ENCODE data around the gene DXO. TPM values are rescaled to one million over a fixed set of nuclear protein-coding genes. Genes with fewer than 3 reads are reported as not detected.
"Not testable (repeated sequence)": the region's sequence is repeated elsewhere in the genome, so short reads cannot be mapped to it uniquely, and the experiment has no call there.

The DXO gene
- total RNA-seq, 1 experiment from 2014 or later, result 17.9 TPM

DNA sequence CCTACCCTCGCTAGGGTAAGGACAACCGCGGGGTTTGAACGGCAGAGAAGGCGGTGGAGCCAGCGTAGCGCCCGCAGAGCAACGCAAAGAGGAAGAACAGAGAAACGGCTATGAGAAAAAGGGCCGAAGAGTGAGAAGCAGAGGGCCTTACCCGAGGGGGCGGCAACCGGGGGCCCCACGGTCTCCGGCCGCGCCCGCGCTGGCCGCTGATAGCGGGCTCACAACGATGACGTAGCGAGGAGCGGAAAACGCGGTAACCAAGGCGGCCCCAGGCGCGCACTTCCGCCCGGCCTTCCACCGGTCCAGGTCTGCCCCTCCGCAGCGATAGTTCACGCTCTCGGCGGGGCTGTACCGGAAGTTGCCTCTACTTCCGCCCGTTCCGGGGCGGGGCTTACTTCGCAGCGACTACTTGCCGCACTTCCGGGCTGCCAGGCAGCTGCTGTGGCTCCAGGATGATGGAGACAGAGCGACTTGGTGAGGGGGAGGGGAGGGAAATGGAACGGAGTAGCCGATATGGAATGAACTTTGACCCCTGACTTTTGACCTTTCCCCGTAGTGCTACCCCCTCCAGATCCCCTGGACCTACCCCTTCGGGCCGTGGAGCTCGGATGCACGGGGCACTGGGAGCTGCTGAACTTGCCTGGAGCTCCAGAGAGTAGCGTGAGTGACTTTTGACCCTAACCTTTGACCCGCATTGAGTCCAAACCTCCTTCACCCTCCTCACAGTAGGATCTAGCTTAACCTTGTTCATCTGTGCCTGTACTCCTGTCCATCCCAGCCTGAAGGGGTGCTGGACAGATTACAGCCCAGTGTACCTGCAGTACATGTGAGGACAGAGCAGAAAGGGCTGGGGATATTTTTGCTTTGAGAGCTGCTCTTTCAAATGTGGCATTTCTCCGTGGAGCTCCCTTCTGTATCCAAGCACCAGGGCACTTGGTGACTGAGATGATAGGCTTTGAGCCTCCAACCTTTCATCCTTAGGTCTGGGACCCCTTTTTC is 12.9 kb downstream of the DXO start, which contains the start of the genes NELFE and SKIC2:
Gene NELFE (minus strand): TSS at position 231 of the 999 bp plus-strand sequence. CDS start 525 bp downstream, outside the sequence.
Gene SKIC2 (plus strand): TSS at position 435 of the 999 bp plus-strand sequence. CDS start 18 bp downstream, at position 453.
- peak; percentile 96 for DNase-seq (ENCODE audit: low spot score)

DNA sequence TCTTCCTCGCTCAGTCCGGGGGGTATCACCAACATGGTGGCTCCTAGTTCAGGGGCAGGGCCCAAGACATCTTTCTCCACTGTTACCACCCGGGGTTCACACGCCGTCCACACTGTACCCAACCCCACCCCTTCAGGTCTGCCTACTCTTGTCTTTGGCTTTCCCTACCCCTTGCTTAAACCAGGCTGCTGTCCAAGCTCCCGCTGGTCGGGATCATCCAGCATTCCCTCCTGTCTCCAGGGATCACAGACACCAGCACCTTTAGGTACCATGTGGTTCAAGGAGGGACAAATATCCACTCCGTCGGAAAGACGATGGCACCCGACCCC is 13.6 kb downstream of the DXO start:
- DNase-seq (ENCODE audit: low spot score), result no peak

DNA sequence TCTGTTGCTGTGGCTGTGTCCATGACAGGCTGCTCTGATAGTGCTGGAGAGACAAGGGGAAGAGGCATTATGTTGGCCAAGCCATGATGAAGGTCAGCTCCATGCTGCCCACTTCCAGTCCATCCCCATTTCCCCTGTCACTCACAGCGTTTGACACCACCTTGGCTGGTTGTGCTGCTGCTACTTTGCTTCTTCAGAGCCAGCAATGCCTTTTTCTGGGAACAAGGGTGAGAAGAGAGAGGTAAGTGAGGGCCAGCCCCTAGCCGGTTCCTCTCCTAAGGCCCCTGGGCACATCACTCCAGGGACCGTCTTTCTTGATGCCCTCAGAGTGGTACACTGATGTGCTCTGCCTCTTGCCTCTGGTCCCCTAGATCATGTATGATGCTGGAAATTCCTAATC is 15.1 kb downstream of the DXO start:
- no peak for DNase-seq (ENCODE audit: low spot score)

DNA sequence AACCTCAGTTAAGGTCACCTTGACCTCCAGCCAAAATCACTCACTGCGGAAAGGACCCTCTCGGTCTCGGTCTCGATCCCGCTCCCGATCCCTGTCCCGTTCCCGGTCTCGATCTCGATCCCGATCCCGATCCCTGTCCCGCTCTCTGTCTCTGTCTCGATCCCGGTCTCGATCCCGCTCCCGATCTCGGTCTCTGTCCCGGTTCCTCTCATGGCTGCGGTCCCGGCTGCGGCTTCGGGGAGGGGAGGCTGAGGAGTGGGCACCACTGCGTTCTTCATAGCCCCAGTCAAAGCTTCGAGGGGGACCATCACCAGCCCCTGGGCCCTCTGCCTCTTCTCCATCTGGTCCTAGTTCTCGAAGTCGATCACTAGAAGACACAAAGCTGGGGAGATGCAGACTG is 17.4 kb downstream of the DXO start:
- DNase-seq (ENCODE audit: low spot score), result no peak

DNA sequence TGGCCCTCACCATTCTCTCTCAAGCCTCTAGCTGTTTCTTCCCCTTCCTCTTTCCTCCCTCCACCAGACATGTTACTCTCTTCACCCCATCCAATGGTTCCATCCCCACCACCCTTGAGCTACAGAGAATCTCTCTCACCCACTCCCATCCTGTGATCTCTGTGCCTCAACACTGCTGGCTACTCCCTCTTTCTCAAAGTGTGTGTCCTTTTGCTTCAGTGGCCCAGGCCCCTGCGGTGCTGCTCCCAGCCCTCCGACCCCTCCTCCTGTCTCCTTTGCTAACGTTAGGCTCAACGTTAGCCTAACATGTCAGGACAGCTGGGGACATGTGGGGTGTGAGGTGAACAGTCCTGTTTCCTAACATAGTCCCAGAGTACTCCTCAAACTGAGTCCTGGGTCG is 19.0 kb downstream of the DXO start:
- no peak for DNase-seq (ENCODE audit: low spot score)

DNA sequence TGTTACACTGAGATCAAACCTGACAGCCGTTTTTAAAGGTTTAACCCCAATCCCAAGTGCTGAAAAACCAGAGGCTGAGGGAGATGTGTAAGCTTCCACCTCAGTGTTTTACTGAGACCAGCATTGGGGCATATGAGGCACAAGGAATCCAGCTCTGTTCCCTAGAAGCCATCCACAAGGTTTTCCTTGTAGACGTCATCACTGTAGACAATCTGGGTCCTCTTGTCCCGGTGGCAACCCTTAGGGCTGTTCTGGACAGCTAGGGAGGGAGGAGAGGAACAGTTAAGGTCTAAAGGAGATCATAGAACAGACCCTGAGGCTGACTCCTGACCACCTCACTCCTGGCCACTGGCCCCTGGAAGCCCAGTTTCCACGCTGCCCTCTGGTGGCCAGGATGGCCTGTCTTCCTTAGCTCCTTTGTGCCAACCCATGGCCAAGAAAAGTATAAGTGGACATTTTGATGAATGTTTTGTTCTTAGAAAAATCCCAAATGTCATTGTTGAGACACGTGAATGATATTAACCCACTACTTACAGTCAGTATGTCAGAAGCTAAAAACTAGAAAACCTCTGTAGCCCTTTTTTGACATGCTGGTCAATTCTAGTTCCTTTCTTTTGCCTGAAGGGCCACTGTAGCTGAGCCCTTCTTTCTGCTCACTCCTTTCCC is 19.7 kb downstream of the DXO start:
- DNase-seq (ENCODE audit: low spot score), result peak; percentile 51

DNA sequence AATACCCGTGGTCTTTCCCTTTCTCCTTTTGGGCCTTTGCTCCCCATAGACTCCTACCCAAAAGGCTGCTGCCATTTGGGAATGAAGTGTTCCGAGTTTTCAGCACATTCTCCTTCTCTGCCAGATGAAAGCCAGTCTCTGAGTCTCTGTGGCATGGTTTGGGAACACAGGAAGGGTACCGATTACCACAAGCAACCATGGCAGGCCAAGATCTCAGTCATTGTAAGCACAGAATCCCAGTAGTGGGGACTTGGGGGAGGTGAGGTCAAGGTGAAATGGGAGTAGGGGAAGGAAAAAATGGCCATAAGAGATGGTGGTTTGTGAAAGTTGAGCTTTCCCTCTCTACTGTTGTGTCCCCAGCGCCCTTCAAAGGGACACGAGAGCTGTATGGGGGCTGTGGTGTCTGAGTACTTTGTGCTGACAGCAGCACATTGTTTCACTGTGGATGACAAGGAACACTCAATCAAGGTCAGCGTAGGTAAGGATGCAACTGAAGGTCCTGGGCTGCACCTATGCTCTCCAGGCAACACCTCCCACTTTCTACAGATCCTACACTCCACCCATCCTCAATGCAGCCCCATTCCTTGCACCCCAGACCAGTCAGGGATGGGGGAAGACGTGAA is 21.9 kb downstream of the DXO start:
- no peak for DNase-seq (ENCODE audit: low spot score)

DNA sequence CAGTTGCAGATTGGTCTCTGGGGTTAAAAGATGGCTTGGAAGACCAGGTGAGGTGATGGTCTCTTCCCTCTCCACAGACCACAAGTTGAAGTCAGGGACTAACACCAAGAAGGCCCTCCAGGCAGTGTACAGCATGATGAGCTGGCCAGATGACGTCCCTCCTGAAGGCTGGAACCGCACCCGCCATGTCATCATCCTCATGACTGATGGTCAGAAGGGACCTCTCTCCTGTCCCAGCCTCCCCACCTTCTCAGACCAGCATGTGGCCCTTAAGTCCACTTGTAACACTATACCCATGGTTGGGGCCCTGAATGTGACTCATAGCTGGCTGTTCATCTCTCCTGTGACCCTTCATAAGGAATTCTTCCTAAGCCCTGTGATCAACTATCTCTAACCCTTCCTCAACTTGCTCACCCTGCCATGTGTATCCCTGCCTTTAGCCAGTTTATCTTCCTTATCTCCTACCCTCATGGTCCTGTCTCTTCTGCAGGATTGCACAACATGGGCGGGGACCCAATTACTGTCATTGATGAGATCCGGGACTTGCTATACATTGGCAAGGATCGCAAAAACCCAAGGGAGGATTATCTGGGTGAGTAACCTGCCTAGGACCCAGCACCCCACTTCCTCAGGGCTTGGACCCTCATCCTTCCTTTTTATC is 23.1 kb downstream of the DXO start:
- peak; percentile 51 for DNase-seq (ENCODE audit: low spot score)

DNA sequence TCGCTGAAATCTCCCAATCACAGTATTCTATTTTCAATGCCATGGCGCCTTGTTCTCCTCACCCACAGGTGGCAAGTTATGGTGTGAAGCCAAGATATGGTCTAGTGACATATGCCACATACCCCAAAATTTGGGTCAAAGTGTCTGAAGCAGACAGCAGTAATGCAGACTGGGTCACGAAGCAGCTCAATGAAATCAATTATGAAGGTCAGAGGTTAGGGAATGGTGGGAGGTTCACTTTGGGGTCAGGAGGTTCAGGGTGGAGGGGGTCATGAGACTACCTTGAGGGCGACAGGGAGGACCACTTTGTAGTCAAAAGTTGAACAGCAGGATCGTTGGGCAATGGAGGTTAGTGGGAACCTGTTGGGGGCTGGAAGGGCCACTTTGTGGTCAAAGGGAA is 23.6 kb downstream of the DXO start:
- DNase-seq (ENCODE audit: low spot score), result no peak

DNA sequence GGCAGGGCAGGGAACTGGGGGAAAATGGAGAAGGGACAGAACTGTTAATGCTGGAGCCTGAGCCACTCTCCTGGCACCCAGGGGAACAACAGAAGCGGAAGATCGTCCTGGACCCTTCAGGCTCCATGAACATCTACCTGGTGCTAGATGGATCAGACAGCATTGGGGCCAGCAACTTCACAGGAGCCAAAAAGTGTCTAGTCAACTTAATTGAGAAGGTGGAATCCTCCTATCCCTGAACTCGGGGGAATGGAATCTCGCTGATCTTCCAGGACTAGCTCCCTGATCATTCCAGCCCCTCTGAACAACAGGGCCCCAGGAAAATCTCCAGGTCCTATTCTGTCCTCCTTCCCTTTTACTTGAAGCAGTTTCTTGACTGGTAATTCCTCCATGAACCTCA is 24.1 kb downstream of the DXO start:
- DNase-seq (ENCODE audit: low spot score), result no peak

DNA sequence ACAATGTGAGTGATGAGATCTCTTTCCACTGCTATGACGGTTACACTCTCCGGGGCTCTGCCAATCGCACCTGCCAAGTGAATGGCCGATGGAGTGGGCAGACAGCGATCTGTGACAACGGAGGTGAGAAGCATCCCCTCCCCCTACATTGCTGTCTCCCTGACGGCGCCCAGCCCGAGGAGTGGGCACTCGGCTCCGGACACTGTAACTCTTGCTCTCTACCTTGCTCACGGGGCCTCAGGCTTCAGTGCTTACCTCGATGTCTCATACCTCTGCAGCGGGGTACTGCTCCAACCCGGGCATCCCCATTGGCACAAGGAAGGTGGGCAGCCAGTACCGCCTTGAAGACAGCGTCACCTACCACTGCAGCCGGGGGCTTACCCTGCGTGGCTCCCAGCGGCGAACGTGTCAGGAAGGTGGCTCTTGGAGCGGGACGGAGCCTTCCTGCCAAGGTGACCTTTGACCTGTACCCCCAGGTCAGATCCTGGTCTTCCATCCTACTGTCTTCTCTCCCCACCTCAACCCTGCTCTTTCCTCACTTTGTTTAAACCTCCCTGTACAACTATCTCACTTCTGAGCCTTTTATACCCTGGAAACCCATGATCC is 24.8 kb downstream of the DXO start:
- DNase-seq (ENCODE audit: low spot score), result no peak

DNA sequence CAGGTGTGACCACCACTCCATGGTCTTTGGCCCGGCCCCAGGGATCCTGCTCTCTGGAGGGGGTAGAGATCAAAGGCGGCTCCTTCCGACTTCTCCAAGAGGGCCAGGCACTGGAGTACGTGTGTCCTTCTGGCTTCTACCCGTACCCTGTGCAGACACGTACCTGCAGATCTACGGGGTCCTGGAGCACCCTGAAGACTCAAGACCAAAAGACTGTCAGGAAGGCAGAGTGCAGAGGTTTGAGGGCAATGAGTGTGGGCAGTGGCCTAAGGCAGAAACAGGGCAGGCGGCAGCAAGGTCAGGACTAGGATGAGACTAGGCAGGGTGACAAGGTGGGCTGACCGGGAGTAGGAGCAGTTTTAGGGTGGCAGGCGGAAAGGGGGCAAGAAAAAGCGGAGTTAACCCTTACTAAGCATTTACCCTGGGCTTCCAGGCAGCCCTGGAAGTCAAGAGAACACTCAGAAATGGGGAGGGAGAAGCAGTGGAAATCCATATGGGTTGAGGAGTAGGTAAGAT is 25.5 kb downstream of the DXO start:
- no peak for DNase-seq (ENCODE audit: low spot score)

DNA sequence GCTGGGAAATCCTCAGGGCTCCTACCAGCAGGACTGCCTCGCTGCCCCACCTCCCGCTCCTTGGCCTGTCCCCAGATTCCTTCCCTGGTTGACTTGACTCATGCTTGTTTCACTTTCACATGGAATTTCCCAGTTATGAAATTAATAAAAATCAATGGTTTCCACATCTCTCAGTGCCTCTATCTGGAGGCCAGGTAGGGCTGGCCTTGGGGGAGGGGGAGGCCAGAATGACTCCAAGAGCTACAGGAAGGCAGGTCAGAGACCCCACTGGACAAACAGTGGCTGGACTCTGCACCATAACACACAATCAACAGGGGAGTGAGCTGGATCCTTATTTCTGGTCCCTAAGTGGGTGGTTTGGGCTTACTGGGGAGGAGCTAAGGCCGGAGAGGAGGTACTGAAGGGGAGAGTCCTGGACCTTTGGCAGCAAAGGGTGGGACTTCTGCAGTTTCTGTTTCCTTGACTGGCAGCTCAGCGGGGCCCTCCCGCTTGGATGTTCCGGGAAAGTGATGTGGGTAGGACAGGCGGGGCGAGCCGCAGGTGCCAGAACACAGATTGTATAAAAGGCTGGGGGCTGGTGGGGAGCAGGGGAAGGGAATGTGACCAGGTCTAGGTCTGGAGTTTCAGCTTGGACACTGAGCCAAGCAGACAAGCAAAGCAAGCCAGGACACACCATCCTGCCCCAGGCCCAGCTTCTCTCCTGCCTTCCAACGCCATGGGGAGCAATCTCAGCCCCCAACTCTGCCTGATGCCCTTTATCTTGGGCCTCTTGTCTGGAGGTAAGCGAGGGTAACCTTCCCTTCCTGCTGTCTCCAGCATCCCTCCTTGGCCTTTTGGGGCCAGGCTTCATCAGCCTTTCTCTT is 26.2 kb downstream of the DXO start, which contains the start of gene CFB:
Gene CFB (plus strand): TSS at position 589 of the 863 bp plus-strand sequence. CDS start 127 bp downstream, at position 716.
- peak; percentile 84 for DNase-seq (ENCODE audit: low spot score)

DNA sequence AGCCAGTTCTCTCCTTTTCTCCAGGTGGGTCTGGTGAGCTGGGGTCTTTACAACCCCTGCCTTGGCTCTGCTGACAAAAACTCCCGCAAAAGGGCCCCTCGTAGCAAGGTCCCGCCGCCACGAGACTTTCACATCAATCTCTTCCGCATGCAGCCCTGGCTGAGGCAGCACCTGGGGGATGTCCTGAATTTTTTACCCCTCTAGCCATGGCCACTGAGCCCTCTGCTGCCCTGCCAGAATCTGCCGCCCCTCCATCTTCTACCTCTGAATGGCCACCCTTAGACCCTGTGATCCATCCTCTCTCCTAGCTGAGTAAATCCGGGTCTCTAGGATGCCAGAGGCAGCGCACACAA is 26.8 kb downstream of the DXO start:
- DNase-seq (ENCODE audit: low spot score), result no peak

DNA sequence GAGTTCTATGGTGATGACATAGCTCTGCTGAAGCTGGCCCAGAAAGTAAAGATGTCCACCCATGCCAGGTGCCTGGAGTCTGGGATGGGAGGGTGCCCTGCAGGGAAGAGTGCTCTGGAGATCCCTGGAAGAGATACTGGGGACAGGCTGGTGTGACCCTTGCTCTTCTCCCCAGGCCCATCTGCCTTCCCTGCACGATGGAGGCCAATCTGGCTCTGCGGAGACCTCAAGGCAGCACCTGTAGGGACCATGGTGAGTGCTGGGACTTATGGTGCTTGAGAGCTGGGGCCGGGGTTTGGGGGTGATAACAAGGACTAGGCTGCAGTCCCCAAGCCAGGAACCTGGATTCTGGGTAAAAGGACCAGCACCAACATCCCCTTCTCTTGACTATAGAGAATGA is 28.2 kb downstream of the DXO start:
- DNase-seq (ENCODE audit: low spot score), result no peak

DNA sequence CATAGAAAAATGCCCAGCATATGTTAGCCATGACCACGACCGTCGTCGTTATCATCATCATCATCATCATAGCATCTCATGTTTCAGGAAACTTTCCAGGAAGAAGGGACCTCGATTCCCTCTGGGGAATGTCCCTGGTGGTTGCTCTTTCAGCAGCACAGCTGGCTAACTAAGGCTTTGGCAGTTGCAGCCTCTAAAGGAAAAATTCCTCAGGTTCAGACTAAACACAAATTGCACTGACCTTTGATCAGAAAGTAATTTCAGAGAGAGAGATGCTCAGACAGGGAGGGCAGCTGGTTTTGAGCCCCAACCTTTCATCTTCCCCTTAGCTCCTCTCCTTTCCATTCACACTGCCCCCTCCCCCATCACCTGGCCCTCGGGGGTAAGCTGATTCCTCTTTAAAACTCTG is 31.7 kb downstream of the DXO start:
- DNase-seq (ENCODE audit: low spot score), result peak; percentile 52

DNA sequence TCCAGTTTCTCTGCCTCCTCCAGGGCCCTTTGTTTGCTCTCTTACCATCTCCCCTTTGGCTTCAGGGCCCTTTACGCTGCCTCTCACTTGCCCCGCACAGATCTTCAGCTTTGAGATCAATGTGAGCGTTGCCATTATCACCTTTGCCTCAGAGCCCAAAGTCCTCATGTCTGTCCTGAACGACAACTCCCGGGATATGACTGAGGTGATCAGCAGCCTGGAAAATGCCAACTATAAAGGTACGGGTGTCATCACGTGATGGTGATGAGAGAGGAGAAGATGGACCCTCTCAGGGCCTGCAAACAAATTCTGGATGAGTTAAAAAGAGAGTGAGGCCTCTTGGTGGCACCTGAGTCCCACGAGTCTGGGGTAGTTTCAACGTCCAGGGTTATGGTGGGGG is 36.1 kb downstream of the DXO start:
- DNase-seq (ENCODE audit: low spot score), result no peak

DNA sequence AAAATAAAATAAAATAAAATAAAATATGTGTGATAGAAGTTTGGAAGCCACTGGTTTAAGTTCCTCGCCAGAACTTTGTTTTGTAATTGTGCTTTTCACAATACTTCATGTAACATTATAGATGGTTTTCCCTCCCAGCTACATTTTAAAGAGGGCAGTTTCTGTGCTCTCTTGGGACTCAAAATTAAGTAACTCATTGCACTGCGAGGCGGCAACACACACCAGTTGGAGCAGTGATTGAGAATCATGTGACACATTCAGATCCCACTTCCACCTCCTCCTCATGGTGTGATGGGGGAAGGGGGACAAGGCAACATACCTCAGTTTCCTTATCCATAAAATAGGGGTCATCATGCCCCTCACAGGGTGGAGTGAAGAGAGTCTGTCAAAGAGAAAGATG is 36.9 kb downstream of the DXO start:
- DNase-seq (ENCODE audit: low spot score), result no peak

DNA sequence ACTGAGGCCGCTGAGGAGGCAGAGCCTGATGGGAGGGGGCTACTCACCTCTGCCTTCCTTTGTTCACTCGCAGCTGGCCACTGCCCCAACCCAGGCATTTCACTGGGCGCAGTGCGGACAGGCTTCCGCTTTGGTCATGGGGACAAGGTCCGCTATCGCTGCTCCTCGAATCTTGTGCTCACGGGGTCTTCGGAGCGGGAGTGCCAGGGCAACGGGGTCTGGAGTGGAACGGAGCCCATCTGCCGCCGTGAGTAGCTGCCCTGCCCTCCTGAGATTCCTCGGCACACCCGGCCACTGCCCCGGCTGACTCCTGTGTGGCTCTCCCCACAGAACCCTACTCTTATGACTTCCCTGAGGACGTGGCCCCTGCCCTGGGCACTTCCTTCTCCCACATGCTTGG is 38.4 kb downstream of the DXO start:
- no peak for DNase-seq (ENCODE audit: low spot score)

DNA sequence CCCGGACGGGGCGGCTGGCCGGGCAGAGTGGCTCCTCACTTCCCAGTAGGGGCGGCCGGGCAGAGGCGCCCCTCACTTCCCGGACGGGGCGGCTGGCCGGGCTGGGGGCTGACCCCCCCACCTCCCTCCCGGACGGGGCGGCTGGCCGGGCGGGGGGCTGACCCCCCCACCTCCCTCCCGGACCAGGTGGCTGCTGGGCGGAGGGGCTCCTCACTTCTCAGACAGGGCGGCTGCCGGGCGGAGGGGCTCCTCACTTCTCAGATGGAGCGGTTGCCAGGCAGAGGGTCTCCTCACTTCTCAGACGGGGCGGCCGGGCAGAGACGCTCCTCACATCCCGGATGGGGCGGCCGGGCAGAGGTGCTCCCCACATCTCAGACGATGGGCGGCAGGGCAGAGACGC is 39.8 kb downstream of the DXO start:
- not testable (repeated sequence) for DNase-seq (ENCODE audit: low spot score)
